Measurements from ENCODE around the gene SORCS2.

SORCS2 gene

DNA sequence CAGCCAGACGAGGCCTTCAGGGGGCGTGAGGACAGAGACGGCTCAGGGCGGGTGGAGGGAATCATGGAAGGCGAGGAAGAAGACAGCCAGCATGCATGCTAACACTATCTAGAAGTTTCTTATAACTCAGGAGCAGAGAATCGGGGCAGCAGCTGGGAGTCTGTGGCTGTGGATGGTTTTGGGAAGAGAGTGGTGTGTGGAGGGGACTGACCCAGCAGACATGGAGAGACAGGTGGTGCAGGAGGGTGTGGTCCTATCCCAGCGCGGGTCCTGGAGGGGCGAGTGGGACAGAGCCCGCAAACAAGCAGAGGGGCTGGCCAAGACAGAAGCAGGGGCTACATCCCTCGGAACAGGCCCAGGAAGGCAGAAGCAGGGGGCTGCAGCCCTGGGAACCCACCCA, 555.2 kb downstream of the SORCS2 start:
- no peak for DNase-seq (ENCODE audit: extremely low spot score)
- TF ChIP-seq HDGF (IDR thresholded peaks at IDR 0.05; ENCODE audit: borderline replicate concordance) = no peak
- TF ChIP-seq SUZ12 (IDR thresholded peaks at IDR 0.05) = no peak
- no peak for TF ChIP-seq NFRKB (IDR thresholded peaks at IDR 0.05)
- no peak for TF ChIP-seq FOXK2 (IDR thresholded peaks at IDR 0.05)
- no peak for TF ChIP-seq TARDBP (IDR thresholded peaks at IDR 0.05)
- no peak for TF ChIP-seq CTBP1 (IDR thresholded peaks at IDR 0.05; ENCODE audit: borderline replicate concordance)
- TF ChIP-seq ELF4 (IDR thresholded peaks at IDR 0.05) = no peak
- TF ChIP-seq ZNF384 (IDR thresholded peaks at IDR 0.05) = no peak
- TF ChIP-seq SP1 (IDR thresholded peaks at IDR 0.05) = no peak
- no peak for TF ChIP-seq BHLHE40 (IDR thresholded peaks at IDR 0.05; ENCODE audit: borderline replicate concordance)
- no peak for TF ChIP-seq FOXM1 (IDR thresholded peaks at IDR 0.05; ENCODE audit: borderline replicate concordance)
- no peak for TF ChIP-seq ARNT (IDR thresholded peaks at IDR 0.05)
- no peak for TF ChIP-seq LEF1 (IDR thresholded peaks at IDR 0.05; ENCODE audit: borderline replicate concordance)
- no peak for TF ChIP-seq FOXA1 (IDR thresholded peaks at IDR 0.05)
- no peak for TF ChIP-seq L3MBTL2 (conservative IDR thresholded peaks at IDR 0.05)
- ChIA-PET POLR2A (no interaction called here), CTCF (interaction anchor here (0.6 to 1.6 kb wide), 2 partner anchors 14 to 353 kb away, joined by 3 to 5 read pairs; no protein-coding TSS in a partner anchor)

DNA sequence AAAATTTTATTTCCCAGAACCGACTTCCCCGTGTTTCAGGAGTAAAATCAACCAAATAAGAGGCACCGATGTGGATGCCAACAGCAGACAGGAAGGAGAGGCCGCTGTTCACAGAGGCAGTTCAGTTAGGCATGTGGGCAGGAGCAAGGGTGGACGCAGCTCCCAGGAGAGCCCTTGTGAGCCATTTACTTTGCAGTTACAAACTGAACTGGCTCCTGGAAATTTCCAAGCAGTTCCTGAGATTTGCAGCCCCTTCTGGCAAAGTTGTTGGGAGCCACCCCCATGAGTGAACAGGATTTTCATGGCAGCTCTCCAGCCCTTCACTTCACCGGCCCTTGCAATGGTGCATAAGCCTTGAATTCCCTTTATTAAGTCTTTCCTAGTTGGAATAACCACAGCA, 558.2 kb downstream of the SORCS2 start:
- TF ChIP-seq FOXM1 (IDR thresholded peaks at IDR 0.05; ENCODE audit: borderline replicate concordance) (no peak), TARDBP (IDR thresholded peaks at IDR 0.05) (no peak), ARNT (IDR thresholded peaks at IDR 0.05) (no peak), CTBP1 (IDR thresholded peaks at IDR 0.05; ENCODE audit: borderline replicate concordance) (no peak), SP1 (IDR thresholded peaks at IDR 0.05) (no peak), LEF1 (IDR thresholded peaks at IDR 0.05; ENCODE audit: borderline replicate concordance) (no peak), L3MBTL2 (conservative IDR thresholded peaks at IDR 0.05) (no peak)
- TF ChIP-seq, protein P1, sequence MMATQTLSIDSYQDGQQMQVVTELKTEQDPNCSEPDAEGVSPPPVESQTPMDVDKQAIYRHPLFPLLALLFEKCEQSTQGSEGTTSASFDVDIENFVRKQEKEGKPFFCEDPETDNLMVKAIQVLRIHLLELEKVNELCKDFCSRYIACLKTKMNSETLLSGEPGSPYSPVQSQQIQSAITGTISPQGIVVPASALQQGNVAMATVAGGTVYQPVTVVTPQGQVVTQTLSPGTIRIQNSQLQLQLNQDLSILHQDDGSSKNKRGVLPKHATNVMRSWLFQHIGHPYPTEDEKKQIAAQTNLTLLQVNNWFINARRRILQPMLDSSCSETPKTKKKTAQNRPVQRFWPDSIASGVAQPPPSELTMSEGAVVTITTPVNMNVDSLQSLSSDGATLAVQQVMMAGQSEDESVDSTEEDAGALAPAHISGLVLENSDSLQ (IDR thresholded peaks at IDR 0.05) = no peak
- ChIA-PET CTCF (interaction anchor here (1.2 kb wide), 1 partner anchor 54 kb away, joined by 5 read pairs; no protein-coding TSS in a partner anchor), POLR2A (no interaction called here)
- no peak for DNase-seq (ENCODE audit: extremely low spot score)

DNA sequence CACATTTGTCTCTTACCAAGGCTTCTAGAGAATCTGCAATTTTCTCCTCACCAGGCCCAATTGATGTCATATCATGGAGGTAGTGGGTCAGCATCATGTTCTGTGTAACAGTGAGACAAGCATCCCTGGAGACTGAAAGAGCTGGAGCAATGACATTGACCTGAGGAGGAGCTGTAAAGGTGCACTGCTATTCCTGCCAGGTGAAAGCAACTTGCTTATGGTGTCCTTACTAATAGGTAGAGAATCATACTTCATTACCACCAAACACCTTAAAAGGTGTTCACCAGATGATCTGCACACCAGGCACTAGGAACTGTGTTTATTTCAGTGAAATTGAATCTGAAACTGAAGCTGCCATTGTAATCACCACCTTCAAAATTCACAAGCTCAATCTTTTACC, 558.6 kb downstream of the SORCS2 start:
- CTCF ChIA-PET = interaction anchor here (1.2 kb wide), 1 partner anchor 54 kb away, joined by 5 read pairs; no protein-coding TSS in a partner anchor

DNA sequence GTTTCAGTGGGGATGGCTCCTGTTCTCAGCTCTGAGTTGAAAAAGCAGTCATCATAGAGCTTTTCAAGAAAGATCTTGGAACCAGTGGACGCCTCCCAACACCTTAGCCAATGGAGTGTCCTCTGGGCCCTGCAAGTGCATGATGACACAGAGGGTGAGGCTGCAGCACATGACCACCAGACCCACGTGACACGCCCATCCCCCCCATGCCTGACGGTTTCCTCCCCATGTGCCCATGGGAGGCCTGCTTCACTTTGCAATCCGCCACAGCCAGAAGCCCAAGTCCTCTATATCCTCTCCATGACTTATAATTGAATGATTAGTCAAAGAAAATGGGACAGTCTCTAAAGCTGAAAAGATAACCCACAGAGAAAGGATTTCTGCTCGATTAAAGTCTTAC, 560.3 kb downstream of the SORCS2 start:
- TF ChIP-seq ARNT (IDR thresholded peaks at IDR 0.05) = no peak
- no peak for TF ChIP-seq FOXA1 (IDR thresholded peaks at IDR 0.05)
- TF ChIP-seq L3MBTL2 (conservative IDR thresholded peaks at IDR 0.05) = no peak
- TF ChIP-seq FOXM1 (IDR thresholded peaks at IDR 0.05; ENCODE audit: borderline replicate concordance) = no peak
- TF ChIP-seq SP1 (IDR thresholded peaks at IDR 0.05) = no peak
- no peak for TF ChIP-seq ELF4 (IDR thresholded peaks at IDR 0.05)
- ChIA-PET POLR2A (no interaction called here), CTCF (interaction anchor here (0.6 kb wide), 1 partner anchor 175 kb away, joined by 3 read pairs; no protein-coding TSS in a partner anchor)
- no peak for DNase-seq (ENCODE audit: extremely low spot score)

More for the DNA sequence above, 558.6 kb downstream of the SORCS2 start:
- POLR2A ChIA-PET = no interaction called here
- no peak for DNase-seq (ENCODE audit: extremely low spot score)
- no peak for TF ChIP-seq SUZ12 (IDR thresholded peaks at IDR 0.05)
- TF ChIP-seq BHLHE40 (IDR thresholded peaks at IDR 0.05; ENCODE audit: borderline replicate concordance) = no peak
- no peak for TF ChIP-seq CTBP1 (IDR thresholded peaks at IDR 0.05; ENCODE audit: borderline replicate concordance)
- TF ChIP-seq, protein P1 (IDR thresholded peaks at IDR 0.05) = no peak
- no peak for TF ChIP-seq HDGF (IDR thresholded peaks at IDR 0.05; ENCODE audit: borderline replicate concordance)
- TF ChIP-seq ELF4 (IDR thresholded peaks at IDR 0.05) = no peak
- TF ChIP-seq SP1 (IDR thresholded peaks at IDR 0.05) = no peak
- TF ChIP-seq TARDBP (IDR thresholded peaks at IDR 0.05) = no peak
- no peak for TF ChIP-seq ZNF384 (IDR thresholded peaks at IDR 0.05)
- TF ChIP-seq NFRKB (IDR thresholded peaks at IDR 0.05) = no peak
- TF ChIP-seq FOXM1 (IDR thresholded peaks at IDR 0.05; ENCODE audit: borderline replicate concordance) = no peak

DNA sequence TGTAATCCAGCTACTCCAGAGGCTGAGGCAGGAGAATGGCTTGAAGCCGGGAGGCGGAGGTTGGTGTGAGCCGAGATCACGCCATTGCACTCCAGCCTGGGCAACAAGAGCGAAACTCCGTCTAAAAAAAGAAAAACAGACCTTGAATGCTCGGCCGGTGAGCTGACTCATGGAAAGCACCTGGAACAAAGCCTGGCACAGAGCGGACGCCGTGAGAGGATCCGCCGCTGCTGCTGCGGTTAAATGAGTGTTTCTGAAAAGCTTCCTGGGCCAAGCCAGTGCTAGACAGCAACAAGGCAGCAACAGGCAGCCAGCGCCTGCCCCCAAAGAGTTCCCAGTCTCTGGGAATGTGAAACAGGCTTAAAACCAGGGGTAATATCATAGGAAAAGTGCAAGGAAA, 560.9 kb downstream of the SORCS2 start:
- no peak for DNase-seq (ENCODE audit: extremely low spot score)
- TF ChIP-seq SUZ12 (IDR thresholded peaks at IDR 0.05) (no peak), NFRKB (IDR thresholded peaks at IDR 0.05) (no peak), TARDBP (IDR thresholded peaks at IDR 0.05) (no peak), LEF1 (IDR thresholded peaks at IDR 0.05; ENCODE audit: borderline replicate concordance) (no peak), ELF4 (IDR thresholded peaks at IDR 0.05) (no peak), FOXA1 (IDR thresholded peaks at IDR 0.05) (no peak), SP1 (IDR thresholded peaks at IDR 0.05) (no peak), ZNF384 (IDR thresholded peaks at IDR 0.05) (no peak), CTBP1 (IDR thresholded peaks at IDR 0.05; ENCODE audit: borderline replicate concordance) (no peak), L3MBTL2 (conservative IDR thresholded peaks at IDR 0.05) (no peak), FOXM1 (IDR thresholded peaks at IDR 0.05; ENCODE audit: borderline replicate concordance) (no peak)
- ChIA-PET CTCF (interaction anchor here (0.6 kb wide), 1 partner anchor 176 kb away, joined by 3 read pairs; no protein-coding TSS in a partner anchor), POLR2A (no interaction called here)

DNA sequence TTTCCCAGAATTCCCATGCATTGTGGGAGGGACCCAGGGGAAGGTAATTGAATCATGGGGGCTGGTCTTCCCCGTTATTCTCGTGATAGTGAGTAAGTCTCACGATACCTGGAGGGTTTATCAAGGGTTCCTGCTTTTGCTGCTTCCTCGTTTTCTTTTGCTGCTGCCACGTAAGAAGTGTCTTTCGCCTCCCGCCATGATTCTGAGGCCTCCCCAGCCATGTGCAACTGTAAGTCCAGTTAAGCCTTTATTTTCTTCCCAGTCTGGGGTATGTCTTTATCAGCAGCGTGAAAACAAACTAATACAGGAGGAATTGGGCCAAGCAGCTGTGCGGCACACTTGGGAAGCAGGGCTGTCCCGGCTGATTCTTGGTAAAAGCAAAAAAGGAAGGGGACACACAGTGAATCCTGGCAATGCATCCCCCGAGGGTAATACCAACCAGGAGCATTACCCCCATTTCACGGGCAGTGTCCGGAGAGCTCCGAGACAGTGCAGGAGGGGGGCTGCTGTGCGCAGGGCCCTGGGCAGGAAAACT, 561.7 kb downstream of the SORCS2 start:
- ChIA-PET CTCF (no interaction called here), POLR2A (no interaction called here)
- DNase-seq (ENCODE audit: extremely low spot score) = no peak
- no peak for TF ChIP-seq SP1 (IDR thresholded peaks at IDR 0.05)
- no peak for TF ChIP-seq ELF4 (IDR thresholded peaks at IDR 0.05)
- TF ChIP-seq HDGF (IDR thresholded peaks at IDR 0.05; ENCODE audit: borderline replicate concordance) = no peak
- no peak for TF ChIP-seq FOXK2 (IDR thresholded peaks at IDR 0.05)
- no peak for TF ChIP-seq L3MBTL2 (conservative IDR thresholded peaks at IDR 0.05)
- no peak for TF ChIP-seq SUZ12 (IDR thresholded peaks at IDR 0.05)
- TF ChIP-seq ZNF384 (IDR thresholded peaks at IDR 0.05) = no peak
- TF ChIP-seq FOXM1 (IDR thresholded peaks at IDR 0.05; ENCODE audit: borderline replicate concordance) = no peak
- TF ChIP-seq, protein P1 (IDR thresholded peaks at IDR 0.05) = no peak
- no peak for TF ChIP-seq FOXA1 (IDR thresholded peaks at IDR 0.05)
- no peak for TF ChIP-seq CTBP1 (IDR thresholded peaks at IDR 0.05; ENCODE audit: borderline replicate concordance)
- TF ChIP-seq LEF1 (IDR thresholded peaks at IDR 0.05; ENCODE audit: borderline replicate concordance) = no peak
- no peak for TF ChIP-seq NFRKB (IDR thresholded peaks at IDR 0.05)
- TF ChIP-seq ARNT (IDR thresholded peaks at IDR 0.05) = no peak
- no peak for TF ChIP-seq TARDBP (IDR thresholded peaks at IDR 0.05)
- no peak for TF ChIP-seq BHLHE40 (IDR thresholded peaks at IDR 0.05; ENCODE audit: borderline replicate concordance)
